ENCODE results near the gene SRL. TPM values are rescaled to one million over a fixed set of nuclear protein-coding genes. Genes with fewer than 3 reads are reported as not detected.

Gene SRL
- total RNA-seq, 4 donors from 2014 or later: 0.16 to 1.4 (median 0.52) TPM

DNA sequence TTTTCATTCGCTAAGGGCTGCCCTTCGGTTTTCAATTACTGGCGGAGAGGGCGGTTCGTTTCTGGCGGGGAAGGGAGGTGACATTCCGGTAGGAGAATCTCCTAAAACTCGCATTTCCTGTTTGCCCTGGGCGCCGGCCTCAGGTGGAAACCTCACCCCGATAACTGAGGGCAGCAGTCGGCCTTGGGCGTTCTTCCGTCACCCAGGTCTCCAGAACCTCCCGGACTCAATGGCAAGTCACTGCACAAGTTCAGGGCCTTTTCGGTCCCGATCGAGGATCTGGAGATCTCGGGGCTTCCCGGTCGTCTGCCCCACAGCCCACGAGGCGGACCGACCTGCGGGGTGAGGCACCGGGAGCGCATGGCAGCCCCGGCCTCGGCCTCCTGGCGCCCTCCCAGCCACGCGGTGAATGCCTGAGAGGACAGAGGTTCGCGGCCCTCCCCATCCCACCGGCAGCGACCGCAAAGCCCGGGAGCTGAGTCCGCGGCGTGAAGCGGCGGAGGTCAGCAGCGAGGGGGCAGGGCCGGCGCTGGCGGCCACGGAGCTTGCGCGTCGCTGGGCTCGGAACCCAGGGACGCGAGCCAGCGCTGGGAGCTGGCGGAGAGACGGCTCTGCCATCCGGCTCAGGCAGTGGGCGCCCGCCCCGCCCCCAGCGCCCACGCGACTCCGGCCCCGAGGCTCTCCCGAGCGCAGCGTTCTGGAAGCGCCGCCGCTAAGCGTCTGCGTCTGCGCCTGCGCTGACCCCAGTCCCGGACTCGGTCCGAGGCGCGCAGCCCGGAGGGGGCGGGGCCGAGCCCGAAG is 58.4 kb downstream of the SRL start:
- WGBS: 0% methylated on average over 7 of the region's 85 CpGs
- TF ChIP-seq EP300 (IDR thresholded peaks at IDR 0.05) (no peak), POLR2A (IDR thresholded peaks at IDR 0.05) (peak; percentile 18 to 59), POLR2AphosphoS5 (IDR thresholded peaks at IDR 0.05) (peak in 1 of 3 donors; percentile 24)
- TF ChIP-seq, protein P1, sequence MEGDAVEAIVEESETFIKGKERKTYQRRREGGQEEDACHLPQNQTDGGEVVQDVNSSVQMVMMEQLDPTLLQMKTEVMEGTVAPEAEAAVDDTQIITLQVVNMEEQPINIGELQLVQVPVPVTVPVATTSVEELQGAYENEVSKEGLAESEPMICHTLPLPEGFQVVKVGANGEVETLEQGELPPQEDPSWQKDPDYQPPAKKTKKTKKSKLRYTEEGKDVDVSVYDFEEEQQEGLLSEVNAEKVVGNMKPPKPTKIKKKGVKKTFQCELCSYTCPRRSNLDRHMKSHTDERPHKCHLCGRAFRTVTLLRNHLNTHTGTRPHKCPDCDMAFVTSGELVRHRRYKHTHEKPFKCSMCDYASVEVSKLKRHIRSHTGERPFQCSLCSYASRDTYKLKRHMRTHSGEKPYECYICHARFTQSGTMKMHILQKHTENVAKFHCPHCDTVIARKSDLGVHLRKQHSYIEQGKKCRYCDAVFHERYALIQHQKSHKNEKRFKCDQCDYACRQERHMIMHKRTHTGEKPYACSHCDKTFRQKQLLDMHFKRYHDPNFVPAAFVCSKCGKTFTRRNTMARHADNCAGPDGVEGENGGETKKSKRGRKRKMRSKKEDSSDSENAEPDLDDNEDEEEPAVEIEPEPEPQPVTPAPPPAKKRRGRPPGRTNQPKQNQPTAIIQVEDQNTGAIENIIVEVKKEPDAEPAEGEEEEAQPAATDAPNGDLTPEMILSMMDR (IDR thresholded peaks at IDR 0.05): peak in 1 of 2 donors; percentile 9
- peak; percentile 93 to 94 for DNase-seq (ENCODE audit: low spot score in 2 of 2)
- Histone ChIP-seq H3K9me3 (no peaks in the 10 kb centered on the region), H3K36me3 (no peaks in the 10 kb centered on the region), H3K4me1 (peaks cover 35% of the 10 kb centered on the region), H3K4me3 (peak overlapping the region; percentile 88), H3K27ac (peak overlapping the region; percentile 99), H3K27me3 (no peaks in the 10 kb centered on the region)

DNA sequence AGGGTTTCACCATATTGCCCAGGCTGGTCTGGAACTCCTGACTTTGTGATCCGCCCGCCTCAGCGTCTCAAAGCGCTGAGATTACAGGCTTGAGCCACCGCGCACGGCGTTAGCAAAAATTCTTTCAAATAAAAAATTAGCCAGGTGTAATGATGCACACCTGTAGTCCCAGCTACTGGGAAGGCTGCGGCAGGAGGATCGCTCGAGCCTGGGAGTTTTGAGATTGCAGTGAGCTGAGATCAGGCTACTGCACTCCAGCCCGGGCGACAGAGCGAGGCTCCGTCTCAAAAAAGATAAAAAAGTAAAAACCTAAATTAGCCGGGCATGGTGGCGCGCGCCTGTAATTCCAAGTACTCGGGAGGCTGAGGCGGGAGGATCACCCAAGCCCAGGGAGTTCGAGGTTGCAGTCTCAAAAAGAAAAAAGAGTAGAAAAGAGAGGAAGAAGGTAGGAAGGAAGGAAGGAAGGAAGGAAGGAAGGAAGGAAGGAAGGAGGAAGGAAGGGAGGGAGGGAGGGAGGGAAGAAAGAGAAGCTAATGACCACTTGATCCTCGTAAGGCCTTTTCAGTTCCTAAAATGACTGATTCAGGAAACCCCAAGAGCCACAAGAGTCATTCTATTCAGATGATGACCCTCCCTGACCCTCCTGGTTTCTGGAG is 59.2 kb downstream of the SRL start:
- DNase-seq (ENCODE audit: low spot score in 2 of 2): no peak
- peak overlapping the region; percentile 99 for H3K27ac ChIP-seq
- peaks cover 36% of the 10 kb centered on the region for H3K4me1 ChIP-seq
- WGBS: 90% methylated on average over 23 of the region's 23 CpGs
- H3K36me3 ChIP-seq: no peaks in the 10 kb centered on the region
- no peaks in the 10 kb centered on the region for H3K27me3 ChIP-seq
- peak overlapping the region; percentile 88 for H3K4me3 ChIP-seq
- TF ChIP-seq, protein P1 (IDR thresholded peaks at IDR 0.05): no peak
- TF ChIP-seq POLR2AphosphoS5 (IDR thresholded peaks at IDR 0.05) (no peak), EP300 (IDR thresholded peaks at IDR 0.05) (no peak), POLR2A (IDR thresholded peaks at IDR 0.05) (no peak)
- no peaks in the 10 kb centered on the region for H3K9me3 ChIP-seq

DNA sequence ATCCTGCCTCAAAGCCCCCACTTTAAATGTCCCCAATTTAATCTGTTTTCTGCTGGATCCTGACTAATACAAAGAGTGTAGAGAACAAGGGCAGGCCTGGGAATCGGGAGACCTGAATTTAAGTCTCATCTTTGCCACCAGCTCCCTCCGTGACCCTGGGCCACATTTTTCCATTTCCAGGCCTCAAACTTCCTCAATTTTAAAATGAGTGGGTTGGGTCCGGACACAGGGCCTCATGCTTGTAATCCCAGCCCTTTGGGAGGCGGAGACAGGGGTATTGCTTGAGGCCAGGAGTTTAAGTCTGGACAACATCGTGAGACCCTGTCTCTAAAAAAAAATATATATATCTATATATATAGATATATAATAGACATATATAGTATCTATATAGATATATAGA is 61.4 kb downstream of the SRL start:
- 63% methylated on average over 5 of the region's 5 CpGs for WGBS
- peaks cover 43% of the 10 kb centered on the region for H3K4me1 ChIP-seq

DNA sequence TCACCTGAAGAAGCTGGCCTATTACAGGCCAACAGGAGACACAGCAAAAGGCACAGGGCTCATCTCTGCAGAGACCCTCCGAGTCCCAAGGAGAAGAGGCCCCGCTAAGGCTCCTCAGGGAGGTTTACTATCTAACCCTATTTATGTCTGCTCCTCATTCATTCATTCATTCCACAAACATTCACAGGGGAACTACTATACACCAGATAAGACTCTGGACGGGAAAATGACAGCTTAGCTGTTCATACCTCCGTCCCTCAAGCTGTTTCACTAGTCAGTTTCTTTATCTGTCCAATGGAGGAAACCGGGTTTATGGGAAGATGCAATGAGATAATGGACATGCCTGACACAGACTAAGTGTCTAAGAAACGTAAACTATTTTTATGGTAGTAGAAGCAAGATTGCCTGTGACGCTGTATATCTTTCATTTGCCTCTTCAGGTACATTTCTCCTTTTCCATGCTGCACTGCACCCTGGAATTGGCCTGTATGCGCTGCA is 62.1 kb downstream of the SRL start:
- Histone ChIP-seq H3K4me3 (no peak overlapping the region), H3K4me1 (peaks cover 43% of the 10 kb centered on the region), H3K9me3 (no peaks in the 10 kb centered on the region), H3K36me3 (no peaks in the 10 kb centered on the region), H3K27me3 (no peaks in the 10 kb centered on the region), H3K27ac (no peak overlapping the region)
- WGBS: 75% methylated on average over 8 of the region's 8 CpGs
- TF ChIP-seq POLR2A (IDR thresholded peaks at IDR 0.05): no peak
- TF ChIP-seq POLR2AphosphoS5 (IDR thresholded peaks at IDR 0.05): no peak
- no peak for TF ChIP-seq EP300 (IDR thresholded peaks at IDR 0.05)
- TF ChIP-seq, protein P1 (IDR thresholded peaks at IDR 0.05): no peak
- DNase-seq (ENCODE audit: low spot score in 2 of 2): no peak

More for the DNA sequence above, 61.4 kb downstream of the SRL start:
- Histone ChIP-seq H3K27ac (no peak overlapping the region), H3K27me3 (no peaks in the 10 kb centered on the region), H3K4me3 (no peak overlapping the region), H3K36me3 (no peaks in the 10 kb centered on the region), H3K9me3 (no peaks in the 10 kb centered on the region)
- TF ChIP-seq EP300 (IDR thresholded peaks at IDR 0.05) (no peak), POLR2AphosphoS5 (IDR thresholded peaks at IDR 0.05) (no peak), POLR2A (IDR thresholded peaks at IDR 0.05) (no peak)
- TF ChIP-seq, protein P1 (IDR thresholded peaks at IDR 0.05): no peak
- no peak for DNase-seq (ENCODE audit: low spot score in 2 of 2)

DNA sequence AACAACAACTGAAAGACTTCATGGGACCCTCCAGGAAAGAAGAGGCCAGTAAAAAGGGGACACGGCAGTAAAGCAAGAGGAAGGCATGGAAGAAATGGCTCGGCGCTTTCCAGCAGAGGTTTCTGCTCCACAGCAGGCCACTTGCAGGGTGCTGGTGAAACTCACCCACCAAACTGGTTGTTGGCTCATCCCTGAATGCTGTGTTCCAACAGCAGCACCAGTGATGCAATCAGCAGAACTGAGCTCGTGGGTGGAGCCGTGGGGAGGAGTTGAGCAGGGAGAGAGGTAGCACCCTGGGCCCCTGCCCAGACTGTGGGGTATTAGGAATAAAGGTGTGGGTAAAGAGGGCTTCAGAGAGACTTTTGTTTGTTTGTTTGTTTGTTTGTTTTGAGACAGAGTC is 62.9 kb downstream of the SRL start:
- peak overlapping the region; percentile 71 for H3K27ac ChIP-seq
- TF ChIP-seq, protein P1 (IDR thresholded peaks at IDR 0.05): no peak
- TF ChIP-seq EP300 (IDR thresholded peaks at IDR 0.05): no peak
- TF ChIP-seq POLR2AphosphoS5 (IDR thresholded peaks at IDR 0.05): peak in 2 of 3 donors; percentile 48 to 50
- no peak for TF ChIP-seq POLR2A (IDR thresholded peaks at IDR 0.05)

More for the DNA sequence above, 62.9 kb downstream of the SRL start:
- Histone ChIP-seq H3K9me3 (no peaks in the 10 kb centered on the region), H3K27me3 (no peaks in the 10 kb centered on the region), H3K36me3 (no peaks in the 10 kb centered on the region), H3K4me1 (peaks cover 37% of the 10 kb centered on the region), H3K4me3 (no peak overlapping the region)
- DNase-seq (ENCODE audit: low spot score in 2 of 2): peak in 1 of 2 donors; percentile 78
- 46% methylated on average over 5 of the region's 5 CpGs for WGBS

Data from suprapubic skin (tissue), 4 donors.